B cell (primary cell): ENCODE measurements around the gene NTN1. TPM values are rescaled to one million over a fixed set of nuclear protein-coding genes. Genes with fewer than 3 reads are reported as not detected.

Experiments used
- ATAC-seq: fragments of 200-7000 bp; cut with Tn5 transposase; one replicate; pipeline ENCODE4 v1.10.0; 2021; ENCODE audit warnings: low read depth, mild to moderate bottlenecking, moderate number of reproducible peaks, moderate library complexity
- CTCF ChIA-PET: fragments of 350-600 bp; sonication (Branson Sonifier 250); formaldehyde crosslinking; loops from one replicate; lab custom pipeline; 2021; ENCODE audit warnings: antibody characterized with exemption, inconsistent platforms; lab: Charles Lee
- POLR2A ChIA-PET: fragments of 350-600 bp; sonication (Branson Sonifier 250); formaldehyde crosslinking; loops from one replicate; lab custom pipeline; 2021; ENCODE audit warnings: antibody characterized with exemption; lab: Charles Lee
- DNase-seq: peaks from one replicate; pipeline ENCODE4 v3.0.0; 2013
- H2AFZ ChIP-seq: 2 replicates; pipeline ENCODE4 v1.6.1; 2012; ENCODE audit warnings: mild to moderate bottlenecking, low read depth, low read length; ENCODE audit not compliant: insufficient read depth, poor library complexity, severe bottlenecking
- H3K27ac ChIP-seq, 2 donors: 1 replicate in 1 of 2; 2 replicates in 1 of 2; pipeline ENCODE4 v1.5.1; 2012 to 2013; ENCODE audit warnings: low read length in 2 of 2, mild to moderate bottlenecking in 2 of 2, moderate library complexity in 1 of 2
- H3K27me3 ChIP-seq, 4 experiments: fragments of 200-600 bp in 1 of 4; sonication (generic) in 1 of 4; replicated peaks in 1 of 4; 1 replicate in 2 of 4; 2 replicates in 2 of 4; pipeline versions ENCODE4 v1.6.1 to v1.7.0; 2013 to 2016; ENCODE audit warnings: low read length in 3 of 4, mild to moderate bottlenecking in 2 of 4, mixed read lengths in 1 of 4, moderate library complexity in 1 of 4; ENCODE audit not compliant: insufficient read depth in 4 of 4, control insufficient read depth in 3 of 4; ENCODE audit errors: control extremely low read depth in 1 of 4
- H3K36me3 ChIP-seq, 2 experiments: replicated peaks in 1 of 2; 1 replicate in 1 of 2; 2 replicates in 1 of 2; pipeline versions ENCODE4 v1.6.1 to v1.7.1; 2013; ENCODE audit warnings: low read length in 1 of 2; ENCODE audit not compliant: insufficient read depth in 2 of 2, control insufficient read depth in 1 of 2; ENCODE audit errors: control extremely low read depth in 1 of 2, extremely low read depth in 1 of 2
- H3K4me1 ChIP-seq, 2 donors: fragments of 200-600 bp in 1 of 2; sonication (generic) in 1 of 2; 1 replicate in 1 of 2; 2 replicates in 1 of 2; pipeline versions ENCODE4 v1.5.1 to v1.6.1; 2013 to 2017; ENCODE audit warnings: low read length in 2 of 2; ENCODE audit not compliant: control insufficient read depth in 2 of 2, insufficient read depth in 2 of 2
- H3K4me2 ChIP-seq: replicated peaks from 2 replicates; pipeline ENCODE3; 2012; ENCODE audit warnings: mild to moderate bottlenecking, low read depth, low read length; ENCODE audit not compliant: poor library complexity, severe bottlenecking
- H3K4me3 ChIP-seq, 5 experiments: fragments of 200-600 bp in 1 of 5; sonication (generic) in 1 of 5; 1 replicate in 3 of 5; 2 replicates in 2 of 5; pipeline versions ENCODE4 v1.5.1 to v1.7.0; 2011 to 2016; ENCODE audit warnings: low read length in 4 of 5, mild to moderate bottlenecking in 4 of 5, low read depth in 2 of 5, control low read depth in 1 of 5, moderate library complexity in 1 of 5; ENCODE audit not compliant: insufficient read depth in 1 of 5; ENCODE audit errors: control extremely low read depth in 1 of 5, extremely low read depth in 1 of 5
- H3K79me2 ChIP-seq: fragments of 200-600 bp; sonication (generic); one replicate; pipeline ENCODE4 v1.6.0; 2016; ENCODE audit warnings: low read length; ENCODE audit not compliant: control insufficient read depth, insufficient read depth
- H3K9ac ChIP-seq: fragments of 200-600 bp; sonication (generic); 2 replicates; pipeline ENCODE4 v1.6.1; 2017; ENCODE audit warnings: mild to moderate bottlenecking, low read length, moderate library complexity
- H3K9me3 ChIP-seq, 3 donors: one replicate each; pipeline versions ENCODE4 v1.6.1 to v1.7.1; 2013; ENCODE audit warnings: low read length in 2 of 3; ENCODE audit not compliant: control insufficient read depth in 2 of 3, insufficient read depth in 1 of 3; ENCODE audit errors: control extremely low read depth in 1 of 3
- H4K20me1 ChIP-seq: 2 replicates; pipeline ENCODE4 v1.6.0; 2012; ENCODE audit warnings: mild to moderate bottlenecking, low read length; ENCODE audit not compliant: insufficient read depth, control insufficient read depth, poor library complexity, severe bottlenecking
- H3K27ac Mint-ChIP-seq: one replicate; pipeline ENCODE4 v1.8.0; 2021; ENCODE audit warnings: mixed read lengths
- H3K27me3 Mint-ChIP-seq: one replicate; pipeline ENCODE4 v1.8.0; 2021; ENCODE audit warnings: mixed read lengths
- H3K4me1 Mint-ChIP-seq: one replicate; pipeline ENCODE4 v1.8.0; 2021; ENCODE audit warnings: mixed read lengths
- H3K4me3 Mint-ChIP-seq: one replicate; pipeline ENCODE4 v1.8.0; 2021; ENCODE audit warnings: mixed read lengths
- H3K9me3 Mint-ChIP-seq: one replicate; pipeline ENCODE4 v1.8.0; 2022; ENCODE audit warnings: mixed read lengths; ENCODE audit not compliant: insufficient read depth
- CTCF ChIP-seq: fragments of 200-600 bp; IDR thresholded peaks from one replicate; pipeline ENCODE4 v1.8.0; 2022; ENCODE audit warnings: antibody characterized with exemption, mild to moderate bottlenecking
- EZH2 ChIP-seq: IDR thresholded peaks from 2 replicates; pipeline ENCODE4 v1.6.1; 2012; ENCODE audit warnings: borderline replicate concordance, low read depth, mild to moderate bottlenecking, moderate library complexity, low read length; ENCODE audit not compliant: insufficient read depth, poor library complexity, severe bottlenecking
- WGBS: methylation state at CpG from one replicate; pipeline ENCODE4 v1.1.5; 2013; ENCODE audit warnings: missing lambda C conversion rate; ENCODE audit not compliant: insufficient coverage; 5-methylcytosine and 5-hydroxymethylcytosine counted together
- intact Hi-C: fragments of 100-400 bp; cut with micrococcal nuclease; formaldehyde crosslinking; loops from one replicate; pipeline ENCODE4 v1.10.0; 2022
- polyA plus RNA-seq: library from polyadenylated mRNA; depleted of rRNA; stranded (reverse); fragments of >200 nt; gene quantifications from 2 replicates; pipeline ENCODE4 v1.2.3, GENCODE V29; 2012
- total RNA-seq, 2 donors: library from RNA; stranded (reverse); fragments of 120-200 nt in 1 of 2; gene quantifications; 1 replicate in 1 of 2; 2 replicates in 1 of 2; pipeline versions ENCODE4 v1.2.3 to v1.2.4, GENCODE V29; 2013 to 2022

The NTN1 gene
- total and polyA plus RNA-seq, 2 donors (not counting 1 experiment from before 2014, with no cell fraction given) = 0.10 to 0.25 TPM

GRCh38 chr17:9215465-9215864 is 194.2 kb downstream of the NTN1 start:
- Histone ChIP-seq H3K27me3 (no peaks in the 10 kb centered on the region), H3K4me2 (no peak overlapping the region), H3K79me2 (no peaks in the 10 kb centered on the region), H2AFZ (no peak overlapping the region), H3K9me3 (peaks cover 2 to 19% (median 15%) of the 10 kb centered on the region in 3 donors), H3K4me1 (no peaks in the 10 kb centered on the region), H3K9ac (no peak overlapping the region), H4K20me1 (no peaks in the 10 kb centered on the region), H3K36me3 (no peaks in the 10 kb centered on the region), H3K4me3 (no peak overlapping the region), H3K27ac (no peak overlapping the region)
- TF ChIP-seq EZH2 = no peak
- TF ChIP-seq CTCF = no peak
- ATAC-seq (no peak), DNase-seq (no peak)
- POLR2A ChIA-PET = interaction anchor here (0.5 kb wide), 1 partner anchor 362 kb away, joined by 3 read pairs; no protein-coding TSS in a partner anchor
- peaks cover 8% of the 10 kb centered on the region for H3K9me3 Mint-ChIP-seq
- intact Hi-C loops = no loop called here
- no peak overlapping the region for H3K4me3 Mint-ChIP-seq
- no peak overlapping the region for H3K27ac Mint-ChIP-seq
- CTCF ChIA-PET = interaction anchor here (0.6 to 1.1 kb wide), 3 partner anchors 13 to 610 kb away, joined by 3 read pairs; no protein-coding TSS in a partner anchor
- H3K4me1 Mint-ChIP-seq = no peaks in the 10 kb centered on the region
- H3K27me3 Mint-ChIP-seq = no peaks in the 10 kb centered on the region

GRCh38 chr17:9217151-9218056 is 196.1 kb downstream of the NTN1 start:
- no peaks in the 10 kb centered on the region for H3K79me2 ChIP-seq
- H3K4me1 Mint-ChIP-seq = no peaks in the 10 kb centered on the region
- CTCF ChIA-PET = no interaction called here
- DNase-seq = no peak
- no peak overlapping the region for H3K27ac Mint-ChIP-seq
- intact Hi-C loops = no loop called here
- H3K27ac ChIP-seq = no peak overlapping the region
- H3K4me3 Mint-ChIP-seq = no peak overlapping the region
- no peak overlapping the region for H3K9ac ChIP-seq
- H4K20me1 ChIP-seq = no peaks in the 10 kb centered on the region
- 86% methylated on average over 2 of the region's 5 CpGs for WGBS
- no peaks in the 10 kb centered on the region for H3K36me3 ChIP-seq
- H2AFZ ChIP-seq = no peak overlapping the region
- no peaks in the 10 kb centered on the region for H3K4me1 ChIP-seq
- POLR2A ChIA-PET = no interaction called here
- no peak overlapping the region for H3K4me3 ChIP-seq
- no peak overlapping the region for H3K4me2 ChIP-seq
- TF ChIP-seq EZH2 = no peak
- H3K27me3 Mint-ChIP-seq = peaks cover 3% of the 10 kb centered on the region
- no peaks in the 10 kb centered on the region for H3K27me3 ChIP-seq
- peaks cover 8% of the 10 kb centered on the region for H3K9me3 Mint-ChIP-seq
- peaks cover 2 to 19% (median 15%) of the 10 kb centered on the region in 3 donors for H3K9me3 ChIP-seq
- ATAC-seq = no peak
